ENCODE results near the gene CDV3. TPM values are rescaled to one million over a fixed set of nuclear protein-coding genes. Genes with fewer than 3 reads are reported as not detected.

Gene CDV3
- total RNA-seq, 1 experiment from 2014 or later = 81.4 TPM

GRCh38 chr3:133527081-133527715 is 46.3 kb upstream of the CDV3 start:
- H3K9me3 ChIP-seq (ENCODE audit: low read length) = no peaks in the 10 kb centered on the region
- no TSS peak for BruUV-seq (replicated peaks)
- no peaks in the 10 kb centered on the region for H3K9me2 ChIP-seq (replicated peaks; ENCODE audit: low read length)
- ChIA-PET POLR2A (ENCODE audit: unreplicated experiment) (no interaction called here), CTCF (no interaction called here)
- peaks cover 10% of the 10 kb centered on the region for H3K4me1 ChIP-seq (ENCODE audit: insufficient read depth, low read length)
- DNase-seq (peak; percentile 36), ATAC-seq (peak; percentile 88)
- no peaks in the 10 kb centered on the region for H3K27me3 ChIP-seq (ENCODE audit: low read length)
- TF ChIP-seq CTCF (conservative IDR thresholded peaks at IDR 0.05; ENCODE audit: low read depth, low read length) (no peak), EZH2 (IDR thresholded peaks at IDR 0.05; ENCODE audit: low read length, unreplicated experiment) (no peak), EZH2phosphoT487 (IDR thresholded peaks at IDR 0.05; ENCODE audit: borderline replicate concordance, low read length) (no peak)
- H3K27ac ChIP-seq (ENCODE audit: low read length) = no peak overlapping the region
- H3K9ac ChIP-seq (ENCODE audit: low read length) = no peak overlapping the region
- no peaks in the 10 kb centered on the region for H3F3A ChIP-seq (ENCODE audit: low read length, unreplicated experiment)
- no peaks in the 10 kb centered on the region for H4K20me1 ChIP-seq (ENCODE audit: low read length)
- H3K79me2 ChIP-seq (ENCODE audit: low read length) = no peaks in the 10 kb centered on the region
- no peak overlapping the region for H3K4me2 ChIP-seq (ENCODE audit: low read length)
- H3K4me3 ChIP-seq (ENCODE audit: low read length) = no peak overlapping the region
- intact Hi-C loops (cut with micrococcal nuclease) = no loop called here
- H3K36me3 ChIP-seq (ENCODE audit: low read depth, low read length) = no peaks in the 10 kb centered on the region
- no peak overlapping the region; the same call in 1 of the 2 replicates for H2AFZ ChIP-seq (ENCODE audit: low read length)

- Histone ChIP-seq H4K20me1 (ENCODE audit: low read length) (no peaks in the 10 kb centered on the region), H3K27me3 (ENCODE audit: low read length) (no peaks in the 10 kb centered on the region), H2AFZ (ENCODE audit: low read length) (no peak overlapping the region), H3K9me3 (ENCODE audit: low read length) (no peaks in the 10 kb centered on the region), H3K9ac (ENCODE audit: low read length) (no peak overlapping the region), H3K36me3 (ENCODE audit: low read depth, low read length) (no peaks in the 10 kb centered on the region), H3F3A (ENCODE audit: low read length, unreplicated experiment) (no peaks in the 10 kb centered on the region), H3K4me3 (ENCODE audit: low read length) (no peak overlapping the region), H3K9me2 (replicated peaks; ENCODE audit: low read length) (no peaks in the 10 kb centered on the region), H3K4me2 (ENCODE audit: low read length) (no peak overlapping the region), H3K27ac (ENCODE audit: low read length) (no peak overlapping the region), H3K79me2 (ENCODE audit: low read length) (no peaks in the 10 kb centered on the region), H3K4me1 (ENCODE audit: insufficient read depth, low read length) (peaks cover 12% of the 10 kb centered on the region)
- POLR2A ChIA-PET (ENCODE audit: unreplicated experiment) = no interaction called here
- BruUV-seq (replicated peaks) = no TSS peak
- intact Hi-C loops (cut with micrococcal nuclease) = no loop called here
- TF ChIP-seq EZH2 (IDR thresholded peaks at IDR 0.05; ENCODE audit: low read length, unreplicated experiment) (no peak), EZH2phosphoT487 (IDR thresholded peaks at IDR 0.05; ENCODE audit: borderline replicate concordance, low read length) (no peak), CTCF (conservative IDR thresholded peaks at IDR 0.05; ENCODE audit: low read depth, low read length) (no peak)
- DNase-seq (no peak), ATAC-seq (no peak)
- CTCF ChIA-PET = no interaction called here
Measured at GRCh38 chr3:133529809-133530208, 43.7 kb upstream of the CDV3 start.

- no peak for TF ChIP-seq EZH2 (IDR thresholded peaks at IDR 0.05; ENCODE audit: low read length, unreplicated experiment)
- Histone ChIP-seq H3K27me3 (ENCODE audit: low read length) (no peaks in the 10 kb centered on the region), H3K9me3 (ENCODE audit: low read length) (no peaks in the 10 kb centered on the region), H2AFZ (ENCODE audit: low read length) (no peak overlapping the region), H3K4me2 (ENCODE audit: low read length) (no peak overlapping the region), H3K27ac (ENCODE audit: low read length) (no peak overlapping the region), H3K79me2 (ENCODE audit: low read length) (no peaks in the 10 kb centered on the region), H3K9me2 (replicated peaks; ENCODE audit: low read length) (no peaks in the 10 kb centered on the region), H3K4me1 (ENCODE audit: insufficient read depth, low read length) (peaks cover 23% of the 10 kb centered on the region), H3K4me3 (ENCODE audit: low read length) (no peak overlapping the region), H3K9ac (ENCODE audit: low read length) (no peak overlapping the region), H4K20me1 (ENCODE audit: low read length) (no peaks in the 10 kb centered on the region), H3F3A (ENCODE audit: low read length, unreplicated experiment) (no peaks in the 10 kb centered on the region), H3K36me3 (ENCODE audit: low read depth, low read length) (no peaks in the 10 kb centered on the region)
- ATAC-seq (no peak), DNase-seq (no peak)
- CTCF ChIA-PET = no interaction called here
- intact Hi-C loops (cut with micrococcal nuclease) = no loop called here
- POLR2A ChIA-PET (ENCODE audit: unreplicated experiment) = interaction anchor here (0.6 kb wide), 1 partner anchor 52 kb away, joined by 4 read pairs; no protein-coding TSS in a partner anchor
- no TSS peak for BruUV-seq (replicated peaks)
Measured at GRCh38 chr3:133531981-133532380, 41.5 kb upstream of the CDV3 start.

Data from PC-3 (cell line).